NOMO-1 treated with dmso at 0.1 percent for 144 hours (cell line): ENCODE data around the gene METTL25.

Source experiments
- DNase-seq: peaks from one replicate; lab custom pipeline; 2025; ENCODE audit not compliant: unreplicated experiment; lab: John Stamatoyannopoulos, UW

Gene METTL25

GRCh38 chr12:82468563-82468962 lies 110.2 kb downstream of the METTL25 start:
- DNase-seq, result no peak

- DNase-seq, result no peak
Measured at GRCh38 chr12:82470906-82471512, 112.7 kb downstream of the METTL25 start.

GRCh38 chr12:82473111-82473754 lies 114.9 kb downstream of the METTL25 start:
- no peak for DNase-seq

- DNase-seq, result no peak
Measured at GRCh38 chr12:82474181-82474797, 116.0 kb downstream of the METTL25 start.

- no peak for DNase-seq
Measured at GRCh38 chr12:82474798-82475184, 116.5 kb downstream of the METTL25 start.

GRCh38 chr12:82475211-82475610 lies 116.9 kb downstream of the METTL25 start:
- DNase-seq, result no peak

- DNase-seq, result no peak
Measured at GRCh38 chr12:82476511-82476910, 118.2 kb downstream of the METTL25 start.

GRCh38 chr12:82479511-82479910 lies 121.2 kb downstream of the METTL25 start:
- no peak for DNase-seq

- no peak for DNase-seq
Measured at GRCh38 chr12:82480606-82481005, 122.3 kb downstream of the METTL25 start.

GRCh38 chr12:82481954-82482353 lies 123.6 kb downstream of the METTL25 start:
- no peak for DNase-seq

GRCh38 chr12:82486524-82487235 lies 128.4 kb downstream of the METTL25 start:
- no peak for DNase-seq

- DNase-seq, result no peak
Measured at GRCh38 chr12:82504409-82504808, 146.1 kb downstream of the METTL25 start.

- DNase-seq, result no peak
Measured at GRCh38 chr12:82505150-82505549, 146.8 kb downstream of the METTL25 start.

GRCh38 chr12:82507686-82508085 lies 149.4 kb downstream of the METTL25 start:
- DNase-seq, result no peak

- no peak for DNase-seq
Measured at GRCh38 chr12:82510386-82510785, 152.1 kb downstream of the METTL25 start.

- no peak for DNase-seq
Measured at GRCh38 chr12:82514880-82515279, 156.6 kb downstream of the METTL25 start.

GRCh38 chr12:82515652-82516051 lies 157.3 kb downstream of the METTL25 start:
- DNase-seq, result no peak

GRCh38 chr12:82517027-82517426 lies 158.7 kb downstream of the METTL25 start:
- DNase-seq, result no peak

- DNase-seq, result no peak
Measured at GRCh38 chr12:82517808-82518207, 159.5 kb downstream of the METTL25 start.

GRCh38 chr12:82519510-82519909 lies 161.2 kb downstream of the METTL25 start:
- DNase-seq, result no peak

GRCh38 chr12:82522285-82522684 lies 164.0 kb downstream of the METTL25 start:
- DNase-seq, result no peak

GRCh38 chr12:82522762-82523161 lies 164.4 kb downstream of the METTL25 start:
- no peak for DNase-seq
